ENCODE data around the gene KIAA0753.

KIAA0753 gene

DNA sequence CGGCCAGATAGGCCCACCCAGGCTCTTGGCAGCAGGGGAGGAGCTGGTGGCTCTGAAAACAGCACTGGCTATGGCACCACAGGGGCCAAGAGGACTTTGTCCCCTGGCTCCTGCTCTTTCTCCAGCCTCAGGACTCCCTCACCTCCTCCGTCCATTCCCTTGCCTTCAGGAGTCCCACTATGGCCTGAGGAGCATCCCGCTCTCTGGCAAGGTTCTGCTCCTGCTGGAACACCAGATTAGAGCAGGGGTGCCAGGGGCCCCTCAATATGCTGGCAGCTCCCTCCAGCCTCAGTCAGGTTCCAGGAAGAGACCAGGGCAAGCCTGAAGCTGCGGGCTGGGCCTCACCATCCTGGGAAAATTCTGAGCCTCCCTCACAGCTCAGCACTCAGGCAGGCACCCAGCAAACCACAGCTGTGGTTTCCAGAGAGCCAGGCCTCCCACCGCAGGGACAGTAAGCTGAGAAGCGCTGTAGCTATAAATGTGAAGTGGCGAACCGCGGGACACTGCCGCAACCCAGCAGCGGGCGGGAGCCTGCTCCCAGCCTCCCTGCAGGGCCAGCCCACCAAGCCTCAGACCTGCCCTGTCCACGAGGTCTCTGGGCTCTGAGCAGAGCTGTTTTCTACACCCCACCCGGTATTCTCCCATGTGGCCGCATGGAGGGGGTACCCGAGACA lies 36.8 kb upstream of the KIAA0753 start:
- DNase-seq (ENCODE audit: low read depth) = no peak
- TF ChIP-seq, protein P1, sequence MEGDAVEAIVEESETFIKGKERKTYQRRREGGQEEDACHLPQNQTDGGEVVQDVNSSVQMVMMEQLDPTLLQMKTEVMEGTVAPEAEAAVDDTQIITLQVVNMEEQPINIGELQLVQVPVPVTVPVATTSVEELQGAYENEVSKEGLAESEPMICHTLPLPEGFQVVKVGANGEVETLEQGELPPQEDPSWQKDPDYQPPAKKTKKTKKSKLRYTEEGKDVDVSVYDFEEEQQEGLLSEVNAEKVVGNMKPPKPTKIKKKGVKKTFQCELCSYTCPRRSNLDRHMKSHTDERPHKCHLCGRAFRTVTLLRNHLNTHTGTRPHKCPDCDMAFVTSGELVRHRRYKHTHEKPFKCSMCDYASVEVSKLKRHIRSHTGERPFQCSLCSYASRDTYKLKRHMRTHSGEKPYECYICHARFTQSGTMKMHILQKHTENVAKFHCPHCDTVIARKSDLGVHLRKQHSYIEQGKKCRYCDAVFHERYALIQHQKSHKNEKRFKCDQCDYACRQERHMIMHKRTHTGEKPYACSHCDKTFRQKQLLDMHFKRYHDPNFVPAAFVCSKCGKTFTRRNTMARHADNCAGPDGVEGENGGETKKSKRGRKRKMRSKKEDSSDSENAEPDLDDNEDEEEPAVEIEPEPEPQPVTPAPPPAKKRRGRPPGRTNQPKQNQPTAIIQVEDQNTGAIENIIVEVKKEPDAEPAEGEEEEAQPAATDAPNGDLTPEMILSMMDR (IDR thresholded peaks at IDR 0.05; ENCODE audit: low read depth, low read length, missing control alignments) = no peak
- no peak overlapping the region for H3K4me3 ChIP-seq (ENCODE audit: low read depth, low read length)
- in situ Hi-C loops (cut with HindIII; ENCODE audit: low sequenced_read_pairs) = loop anchor here (25.0 kb wide), 1 partner anchor 185 kb away; no protein-coding TSS in a partner anchor

DNA sequence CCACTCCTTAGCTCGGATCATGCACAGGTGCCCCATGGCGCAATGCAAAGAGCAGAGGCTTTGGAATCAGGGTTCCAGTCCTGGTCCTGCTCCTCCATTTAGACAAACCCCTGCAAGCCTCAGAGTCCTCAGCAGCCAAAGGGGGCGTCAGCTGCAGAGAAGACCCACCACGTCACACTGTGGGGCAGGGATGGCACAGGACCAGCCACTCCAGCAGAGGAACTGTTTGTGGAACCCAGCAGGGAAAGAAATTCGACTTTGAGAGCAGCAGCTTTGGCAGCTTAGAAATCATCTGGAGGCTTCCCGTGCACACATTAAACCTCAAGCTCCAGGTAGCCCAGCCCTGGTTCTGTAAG lies 36.3 kb upstream of the KIAA0753 start:
- TF ChIP-seq, protein P1 (IDR thresholded peaks at IDR 0.05; ENCODE audit: low read depth, low read length, missing control alignments) = no peak
- H3K4me3 ChIP-seq (ENCODE audit: low read depth, low read length) = no peak overlapping the region
- in situ Hi-C loops (cut with HindIII; ENCODE audit: low sequenced_read_pairs) = loop anchor here (25.0 kb wide), 1 partner anchor 186 kb away; no protein-coding TSS in a partner anchor
- no peak for DNase-seq (ENCODE audit: low read depth)

GRCh38 chr17:6675201-6675825 lies 34.8 kb upstream of the KIAA0753 start:
- TF ChIP-seq, protein P1 (IDR thresholded peaks at IDR 0.05; ENCODE audit: low read depth, low read length, missing control alignments) = no peak
- in situ Hi-C loops (cut with HindIII; ENCODE audit: low sequenced_read_pairs) = loop anchor here (25.0 kb wide), 1 partner anchor 187 kb away; no protein-coding TSS in a partner anchor
- H3K4me3 ChIP-seq (ENCODE audit: low read depth, low read length) = no peak overlapping the region
- DNase-seq (ENCODE audit: low read depth) = no peak

DNA sequence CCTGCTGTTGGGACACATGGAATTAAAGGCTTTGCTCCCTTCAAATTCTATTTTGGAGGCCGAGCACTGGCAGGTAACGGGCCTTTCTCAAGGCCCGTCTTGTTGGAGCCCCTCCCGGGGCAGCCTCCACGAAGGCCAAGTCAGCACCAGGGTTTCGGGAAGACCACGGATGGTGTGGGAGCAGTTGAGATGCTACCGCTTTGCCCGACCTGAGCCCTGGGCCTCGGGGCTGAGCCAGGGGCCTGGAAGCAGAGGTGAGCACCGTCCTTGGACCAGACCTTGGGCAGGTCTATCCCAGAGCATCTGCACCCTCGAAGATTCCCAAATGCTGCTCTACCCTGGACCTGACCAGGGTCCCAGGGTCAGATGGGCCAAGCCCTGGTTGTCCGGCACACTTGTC lies 34.1 kb upstream of the KIAA0753 start:
- in situ Hi-C loops (cut with HindIII; ENCODE audit: low sequenced_read_pairs) = no loop called here
- TF ChIP-seq, protein P1 (IDR thresholded peaks at IDR 0.05; ENCODE audit: low read depth, low read length, missing control alignments) = no peak

DNA sequence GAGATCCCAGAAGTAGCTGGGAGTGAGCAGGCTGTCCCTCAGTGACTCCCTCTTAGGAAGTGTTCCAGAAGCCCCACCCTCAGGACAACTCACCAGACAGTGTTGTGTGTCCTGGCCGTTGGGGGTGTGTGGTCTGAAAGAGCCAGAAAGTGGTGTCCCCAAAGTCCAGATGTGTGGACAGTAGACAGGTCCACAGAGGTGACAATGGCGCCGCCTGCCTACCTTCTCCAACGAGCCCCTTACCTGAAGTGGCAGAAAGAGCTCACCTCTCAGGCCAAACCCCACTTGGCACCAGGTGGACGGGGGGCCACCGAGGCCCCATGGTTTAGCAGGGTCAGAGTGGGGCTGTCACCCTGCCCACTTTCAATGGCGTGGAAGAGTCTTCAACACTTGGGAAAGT lies 30.9 kb upstream of the KIAA0753 start:
- in situ Hi-C loops (cut with HindIII; ENCODE audit: low sequenced_read_pairs) = no loop called here
- TF ChIP-seq, protein P1 (IDR thresholded peaks at IDR 0.05; ENCODE audit: low read depth, low read length, missing control alignments) = no peak
- DNase-seq (ENCODE audit: low read depth) = no peak

More for the DNA sequence above, 34.1 kb upstream of the KIAA0753 start:
- no peak overlapping the region for H3K4me3 ChIP-seq (ENCODE audit: low read depth, low read length)
- no peak for DNase-seq (ENCODE audit: low read depth)

DNA sequence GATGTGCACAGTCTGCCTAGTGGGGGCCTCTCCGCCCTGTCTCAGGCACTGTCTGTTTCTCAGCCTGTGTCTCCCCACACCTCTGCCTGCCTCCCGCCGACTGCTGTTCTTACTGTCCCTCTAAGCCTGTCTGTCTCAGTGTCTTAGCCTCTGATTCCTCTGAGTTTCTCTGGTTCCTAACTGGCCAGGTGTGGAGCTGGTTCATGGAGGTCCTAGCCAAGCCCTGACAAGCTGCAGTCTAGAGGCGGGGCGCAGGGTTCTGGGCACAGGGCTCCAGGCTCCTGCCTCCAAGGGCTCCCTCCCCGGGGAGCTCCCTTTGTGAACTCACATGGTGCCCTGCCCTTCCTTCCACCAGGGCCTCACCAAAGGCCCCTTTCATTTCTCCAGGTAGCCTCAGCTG lies 30.5 kb upstream of the KIAA0753 start:
- H3K4me3 ChIP-seq (ENCODE audit: low read depth, low read length) = no peak overlapping the region
- in situ Hi-C loops (cut with HindIII; ENCODE audit: low sequenced_read_pairs) = no loop called here
- TF ChIP-seq, protein P1 (IDR thresholded peaks at IDR 0.05; ENCODE audit: low read depth, low read length, missing control alignments) = no peak
- DNase-seq (ENCODE audit: low read depth) = no peak

More for the DNA sequence above, 30.9 kb upstream of the KIAA0753 start:
- no peak overlapping the region for H3K4me3 ChIP-seq (ENCODE audit: low read depth, low read length)
